ENCODE results near the gene PTPRG.

DNA sequence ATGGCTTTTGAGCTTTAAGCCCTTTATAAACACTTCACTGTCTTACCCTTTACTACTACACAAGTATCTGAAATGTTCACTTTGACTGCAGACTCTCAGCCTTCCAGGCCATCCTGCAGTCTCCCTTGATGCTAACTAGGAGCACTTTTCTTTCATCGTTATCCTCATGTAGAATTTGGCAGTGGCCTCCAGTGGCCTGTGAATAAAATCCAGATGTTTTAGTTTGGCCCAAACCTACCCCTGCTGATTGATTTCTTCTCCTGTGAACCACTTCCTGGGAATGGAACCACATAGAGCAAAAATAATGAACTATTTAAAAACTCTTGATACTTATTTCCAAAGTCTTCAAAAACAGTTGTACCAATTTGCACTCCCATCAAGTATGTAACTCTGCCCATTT, 540.1 kb downstream of the PTPRG start:
- TF ChIP-seq CTCF (optimal IDR thresholded peaks at IDR 0.05 in 1 of 3, IDR thresholded peaks at IDR 0.05 in 1 of 3, conservative IDR thresholded peaks at IDR 0.05 in 1 of 3; ENCODE audit: extremely low read depth in 1 of 3, insufficient read depth in 2 of 3, low read length in 3 of 3) (no peak), EZH2 (IDR thresholded peaks at IDR 0.05; ENCODE audit: low read length) (no peak)

Data from keratinocyte (primary cell).